Loucy (cell line): Measurements from ENCODE around the gene CD37.

ENCODE experiments used
- EZH2phosphoT487 ChIP-seq: fragments of 200-600 bp; IDR thresholded peaks from 2 replicates; pipeline ENCODE4 v1.6.1; 2018; ENCODE audit warnings: antibody characterized with exemption, mild to moderate bottlenecking, moderate library complexity, borderline replicate concordance
- TF ChIP-seq, protein P1 (sequence below): fragments of 200-600 bp; sonication (generic); conservative IDR thresholded peaks from 2 replicates; pipeline ENCODE4 v1.5.1; 2014; ENCODE audit warnings: mild to moderate bottlenecking, antibody characterized with exemption, low read length

DNA sequence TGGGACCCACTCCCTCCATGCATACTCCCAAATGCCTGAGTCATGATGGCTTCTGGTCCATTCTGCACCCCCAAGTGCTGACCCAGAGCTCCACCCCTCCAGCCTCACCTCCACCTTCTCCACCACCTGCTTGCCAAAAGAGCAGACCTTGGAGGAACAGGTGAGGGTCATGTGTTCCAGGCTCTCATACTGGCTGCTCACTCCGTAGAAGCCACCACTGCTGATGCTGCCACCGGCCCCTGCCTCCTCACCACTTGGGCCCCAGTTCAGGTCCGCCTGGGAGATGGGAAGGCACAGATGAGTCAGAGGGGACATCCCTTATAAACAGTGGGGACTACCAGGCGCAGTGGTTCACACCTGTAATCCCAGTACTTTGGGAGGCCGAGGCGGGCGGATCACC lies 7.9 kb downstream of the CD37 start:
- TF ChIP-seq, protein P1, sequence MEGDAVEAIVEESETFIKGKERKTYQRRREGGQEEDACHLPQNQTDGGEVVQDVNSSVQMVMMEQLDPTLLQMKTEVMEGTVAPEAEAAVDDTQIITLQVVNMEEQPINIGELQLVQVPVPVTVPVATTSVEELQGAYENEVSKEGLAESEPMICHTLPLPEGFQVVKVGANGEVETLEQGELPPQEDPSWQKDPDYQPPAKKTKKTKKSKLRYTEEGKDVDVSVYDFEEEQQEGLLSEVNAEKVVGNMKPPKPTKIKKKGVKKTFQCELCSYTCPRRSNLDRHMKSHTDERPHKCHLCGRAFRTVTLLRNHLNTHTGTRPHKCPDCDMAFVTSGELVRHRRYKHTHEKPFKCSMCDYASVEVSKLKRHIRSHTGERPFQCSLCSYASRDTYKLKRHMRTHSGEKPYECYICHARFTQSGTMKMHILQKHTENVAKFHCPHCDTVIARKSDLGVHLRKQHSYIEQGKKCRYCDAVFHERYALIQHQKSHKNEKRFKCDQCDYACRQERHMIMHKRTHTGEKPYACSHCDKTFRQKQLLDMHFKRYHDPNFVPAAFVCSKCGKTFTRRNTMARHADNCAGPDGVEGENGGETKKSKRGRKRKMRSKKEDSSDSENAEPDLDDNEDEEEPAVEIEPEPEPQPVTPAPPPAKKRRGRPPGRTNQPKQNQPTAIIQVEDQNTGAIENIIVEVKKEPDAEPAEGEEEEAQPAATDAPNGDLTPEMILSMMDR: no peak
- TF ChIP-seq EZH2phosphoT487: no peak
